Muscle of back (tissue), 11 donors: ENCODE results near the gene VAMP5. TPM values are rescaled to one million over a fixed set of nuclear protein-coding genes. Genes with fewer than 3 reads are reported as not detected.
"Not testable (repeated sequence)": the region's sequence is repeated elsewhere in the genome, so short reads cannot be mapped to it uniquely, and the experiment has no call there.

Experiments used
- DNase-seq, 3 donors: peaks; one replicate each; pipeline versions ENCODE4 v3.0.0 to v3.0.0-alpha.2; 2013
- polyA plus RNA-seq, 10 donors: library from polyadenylated mRNA; unstranded; fragments of 120-200 nt; gene quantifications; one replicate each; pipeline ENCODE4 v1.2.1, GENCODE V29; 2013; ENCODE audit not compliant: insufficient read length in 10 of 10

VAMP5 gene
- polyA plus RNA-seq, 10 donors, result 27.2 to 48.3 (median 36.8) TPM

DNA sequence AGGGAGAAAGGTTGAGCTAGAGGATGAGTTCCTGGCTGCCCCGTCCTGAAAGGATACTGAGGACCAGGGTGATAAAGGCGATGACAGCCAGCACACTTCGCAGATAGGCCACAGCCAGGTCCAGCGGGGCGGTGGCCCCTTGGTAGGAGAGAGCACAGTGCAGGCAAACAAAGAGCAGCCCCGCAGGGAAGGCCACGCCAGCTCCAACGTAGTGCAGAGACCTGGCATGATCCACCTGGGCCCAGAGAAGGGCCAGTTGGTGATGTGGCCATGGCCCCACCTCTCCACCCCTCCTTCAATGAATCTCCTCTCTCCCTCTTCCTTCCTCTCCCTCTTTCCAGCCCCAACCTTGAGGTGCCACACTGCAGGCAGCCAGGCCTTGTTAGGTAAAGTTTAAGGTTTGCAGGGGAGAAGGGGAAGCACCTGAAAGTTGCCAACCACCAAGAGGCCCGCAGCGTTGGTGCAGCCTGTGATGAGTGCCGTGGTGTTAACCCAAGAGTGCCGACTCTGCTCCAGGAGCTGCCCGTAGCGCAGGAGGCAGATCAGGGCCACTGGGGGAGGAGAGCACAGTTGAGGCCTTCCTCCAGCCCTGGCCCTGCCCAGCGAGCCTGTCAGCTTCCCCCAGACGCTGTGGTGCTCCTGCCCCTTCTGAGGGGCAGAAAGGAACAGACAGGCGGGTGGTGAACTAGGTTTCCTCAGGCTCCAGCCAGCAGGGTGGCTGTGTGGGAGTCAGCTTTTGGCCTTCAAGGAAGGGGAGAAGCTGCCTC is 15.4 kb downstream of the VAMP5 start:
- DNase-seq, result peak in 1 of 3 donors; percentile 1

DNA sequence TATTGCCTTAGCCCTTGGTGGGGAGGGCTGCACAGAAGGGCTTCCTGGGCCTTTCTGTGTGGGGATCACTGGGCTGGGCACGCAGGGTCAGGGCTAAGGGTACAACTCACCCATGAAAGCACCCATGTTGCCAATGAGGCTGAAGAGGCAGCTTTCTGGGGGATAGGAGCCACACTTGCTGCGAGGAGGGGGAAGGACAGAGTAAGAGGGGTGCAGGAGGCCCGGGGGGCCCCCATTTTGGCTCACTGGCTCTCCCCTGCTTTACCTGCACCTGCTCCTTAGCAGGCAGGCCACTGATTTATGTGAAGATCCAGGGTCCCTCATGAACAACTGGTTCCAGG is 16.0 kb downstream of the VAMP5 start:
- peak in 1 of 3 donors; percentile 0 for DNase-seq

DNA sequence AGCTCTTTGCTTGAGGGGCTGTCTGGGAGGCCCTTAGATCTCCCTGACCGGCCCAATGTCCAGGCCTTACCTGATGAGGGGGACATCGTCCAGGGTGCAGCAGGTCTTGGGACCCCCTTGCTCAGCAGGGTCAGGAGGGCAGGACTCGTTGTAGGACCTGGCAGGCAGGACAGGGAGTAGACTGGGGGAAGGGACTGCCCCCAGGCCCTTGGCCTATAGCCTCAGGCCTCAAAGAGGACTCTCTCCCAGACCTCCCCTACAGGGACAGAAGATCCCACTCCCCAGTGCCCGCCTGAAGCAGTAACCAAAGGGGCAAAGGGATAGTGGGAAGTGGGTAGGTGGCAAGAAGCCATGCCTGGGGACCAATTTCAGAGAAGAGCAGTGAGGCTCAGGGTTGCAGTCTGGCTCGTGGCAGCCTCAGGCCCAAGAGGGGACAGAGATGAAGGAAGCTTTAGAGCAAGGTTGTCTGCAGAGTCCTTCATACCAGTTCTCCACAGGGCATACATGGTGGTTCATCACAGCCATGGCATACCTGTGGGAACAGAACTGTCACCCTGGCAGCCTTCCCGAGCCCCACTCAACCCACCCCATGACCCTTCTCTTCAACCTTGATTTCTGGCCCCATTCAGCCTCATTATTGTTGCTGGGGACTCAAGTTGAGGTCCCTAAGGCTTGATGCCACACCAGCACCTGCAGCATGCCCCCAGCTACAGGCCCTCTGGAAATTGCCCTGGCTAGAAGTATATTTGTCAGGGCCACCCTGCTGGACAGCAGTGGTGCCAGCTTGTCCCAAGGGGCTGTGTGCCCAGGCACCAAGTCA is 16.9 kb downstream of the VAMP5 start:
- DNase-seq, result peak in 1 of 3 donors; percentile 0

DNA sequence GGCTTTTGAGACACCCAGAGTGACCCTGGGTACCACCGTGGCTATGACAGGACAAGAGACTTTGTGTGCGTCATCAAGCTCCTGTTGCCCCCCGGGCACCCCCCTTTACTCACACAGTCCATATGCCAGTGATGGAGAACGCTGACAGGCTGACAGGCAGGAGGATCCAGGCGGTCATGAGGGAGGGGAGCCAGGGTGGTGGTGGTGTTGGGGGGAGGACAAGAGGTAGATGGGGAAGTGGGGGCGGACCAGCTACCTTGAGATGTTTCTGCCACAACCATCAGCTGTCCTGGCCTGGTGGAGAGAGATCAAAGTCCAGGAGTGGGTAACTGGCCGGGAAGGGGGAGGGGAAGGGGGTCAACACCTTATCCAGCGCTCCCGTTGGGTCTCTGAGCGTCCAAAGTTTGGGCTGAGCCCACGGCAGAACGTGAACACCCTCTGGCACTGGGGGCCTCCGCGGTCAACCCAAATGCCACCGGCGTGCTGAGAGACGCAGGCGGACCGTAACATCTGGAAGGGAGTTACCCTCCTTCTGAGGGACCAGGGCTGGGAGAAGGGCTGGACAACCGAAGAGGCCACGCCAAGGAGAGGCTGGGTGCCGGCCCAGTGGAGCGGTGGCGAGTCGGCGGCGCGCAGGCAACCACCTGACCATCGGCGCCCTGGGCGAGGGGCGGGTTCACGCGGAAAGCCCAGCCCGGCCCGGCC is 17.7 kb downstream of the VAMP5 start:
- DNase-seq, result peak in 1 of 3 donors; percentile 21

- DNase-seq, result peak; percentile 91 to 96 (median 91)
These were observed 18.4 kb downstream of the VAMP5 start, which contains the start of gene TMEM150A for GRCh38 chr2:85602476-85603234. TSS of gene TMEM150A (minus strand) at chr2:85602698. CDS start at chr2:85601948, 750 bp downstream.

- DNase-seq, result not testable (repeated sequence)
These were observed 19.9 kb downstream of the VAMP5 start for GRCh38 chr2:85604133-85604444.

GRCh38 chr2:85604568-85605339 is 20.5 kb downstream of the VAMP5 start:
- DNase-seq, result peak in 1 of 3 donors; percentile 2

DNA sequence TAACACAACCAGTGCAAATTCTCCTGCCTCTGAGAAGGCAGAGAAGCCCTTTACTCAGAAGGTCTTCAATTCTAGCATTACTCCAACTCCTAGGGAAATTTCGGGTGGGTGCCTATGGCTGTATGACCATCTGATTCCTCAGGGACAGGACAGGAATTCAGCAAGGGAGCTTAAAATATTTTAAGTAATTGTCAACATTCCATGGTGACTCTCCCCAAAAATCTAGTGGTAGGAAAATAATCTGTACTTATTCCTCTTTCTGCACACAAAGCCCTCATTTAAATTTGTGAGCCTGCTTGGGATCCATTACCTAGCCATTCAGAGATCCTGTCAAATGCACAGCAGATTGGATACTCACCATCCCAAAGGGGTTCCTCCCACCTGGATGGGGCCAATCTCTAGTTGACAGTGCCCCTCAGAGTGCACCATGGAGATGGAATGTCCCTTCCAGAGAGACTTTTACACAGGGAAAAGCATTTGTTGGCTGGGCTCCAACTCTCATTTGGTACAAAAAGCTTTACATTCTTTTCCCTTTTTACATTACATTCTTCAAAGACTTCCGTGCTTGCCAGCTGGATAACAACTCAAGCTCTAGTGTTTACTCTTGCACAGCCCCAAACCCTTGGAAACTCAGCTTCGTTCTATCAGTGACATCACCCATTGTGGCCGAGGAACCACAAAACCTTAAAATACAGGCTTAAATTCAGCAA is 21.3 kb downstream of the VAMP5 start:
- DNase-seq, result peak in 2 of 3 donors; percentile 43 to 62

- no peak for DNase-seq
These were observed 21.9 kb downstream of the VAMP5 start for GRCh38 chr2:85606116-85606455.

- DNase-seq, result peak in 1 of 3 donors; percentile 1
These were observed 23.3 kb downstream of the VAMP5 start for GRCh38 chr2:85607268-85608215.

GRCh38 chr2:85611217-85611704 is 27.0 kb downstream of the VAMP5 start:
- DNase-seq, result no peak

- peak; percentile 88 to 97 (median 94) for DNase-seq
These were observed 27.7 kb downstream of the VAMP5 start, which contains the start of gene C2orf68 for GRCh38 chr2:85611705-85612587. TSS of gene C2orf68 (minus strand) at chr2:85612066. CDS start at chr2:85611984, 82 bp downstream.

- DNase-seq, result no peak
These were observed 29.7 kb downstream of the VAMP5 start for GRCh38 chr2:85613717-85614515.

GRCh38 chr2:85614757-85615156 is 30.5 kb downstream of the VAMP5 start:
- not testable (repeated sequence) for DNase-seq

DNA sequence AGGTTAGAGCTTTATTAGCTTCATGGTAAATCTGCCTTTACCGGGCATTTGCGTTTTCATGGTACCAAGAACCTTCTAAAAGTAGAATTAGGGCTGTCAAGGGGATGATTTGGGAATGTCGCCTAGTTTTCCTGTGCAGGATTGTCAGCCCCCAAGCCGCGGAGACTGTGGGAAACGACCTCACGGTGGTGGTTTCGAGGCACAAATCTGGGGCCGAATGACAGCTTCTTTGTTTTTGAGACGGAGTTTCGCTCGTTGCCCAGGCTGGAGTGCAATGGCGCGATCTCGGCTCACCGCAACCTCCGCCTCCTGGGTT is 31.1 kb downstream of the VAMP5 start:
- no peak for DNase-seq

- DNase-seq, result not testable (repeated sequence)
These were observed 33.5 kb downstream of the VAMP5 start for GRCh38 chr2:85617723-85618122.

GRCh38 chr2:85619617-85620016 is 35.4 kb downstream of the VAMP5 start:
- DNase-seq, result no peak
